Activated effector memory CD4-positive, alpha-beta T cell treated with anti-CD3 and anti-CD28 coated beads, Interleukin-2, amount 50 U/mL, for 16 hours (primary cell): ENCODE measurements around the gene WARS2.
"Not testable (repeated sequence)": the region's sequence is repeated elsewhere in the genome, so short reads cannot be mapped to it uniquely, and the experiment has no call there.

Experiments
- DNase-seq: peaks from one replicate; pipeline ENCODE4 v3.0.0-alpha.2; 2020

The WARS2 gene

GRCh38 chr1:119139403-119139802 lies 1.1 kb downstream of the WARS2 start:
- peak; percentile 67 for DNase-seq

GRCh38 chr1:119136401-119136800 lies 4.1 kb downstream of the WARS2 start:
- DNase-seq = no peak

GRCh38 chr1:119133987-119134386 lies 6.5 kb downstream of the WARS2 start:
- no peak for DNase-seq

- DNase-seq = no peak
Observed at GRCh38 chr1:119132179-119132578, 8.3 kb downstream of the WARS2 start.

- no peak for DNase-seq
Observed at GRCh38 chr1:119125874-119126273, 14.6 kb downstream of the WARS2 start.

- DNase-seq = no peak
Observed at GRCh38 chr1:119124764-119125163, 15.7 kb downstream of the WARS2 start.

- DNase-seq = not testable (repeated sequence)
Observed at GRCh38 chr1:119121872-119122271, 18.6 kb downstream of the WARS2 start.

GRCh38 chr1:119116725-119117124 lies 23.7 kb downstream of the WARS2 start:
- DNase-seq = no peak

GRCh38 chr1:119115736-119116135 lies 24.7 kb downstream of the WARS2 start:
- no peak for DNase-seq

GRCh38 chr1:119115311-119115710 lies 25.1 kb downstream of the WARS2 start:
- DNase-seq = no peak

- no peak for DNase-seq
Observed at GRCh38 chr1:119114786-119115185, 25.7 kb downstream of the WARS2 start.

- no peak for DNase-seq
Observed at GRCh38 chr1:119112791-119113190, 27.7 kb downstream of the WARS2 start.

- no peak for DNase-seq
Observed at GRCh38 chr1:119112244-119112643, 28.2 kb downstream of the WARS2 start.

GRCh38 chr1:119108988-119109387 lies 31.5 kb downstream of the WARS2 start:
- no peak for DNase-seq

- DNase-seq = no peak
Observed at GRCh38 chr1:119103764-119104163, 36.7 kb downstream of the WARS2 start.

GRCh38 chr1:119102051-119102450 lies 38.4 kb downstream of the WARS2 start:
- no peak for DNase-seq

GRCh38 chr1:119101563-119101962 lies 38.9 kb downstream of the WARS2 start:
- no peak for DNase-seq

- DNase-seq = no peak
Observed at GRCh38 chr1:119099775-119100174, 40.7 kb downstream of the WARS2 start.

- DNase-seq = no peak
Observed at GRCh38 chr1:119097380-119097779, 43.1 kb downstream of the WARS2 start.

GRCh38 chr1:119093721-119094120 lies 46.7 kb downstream of the WARS2 start:
- DNase-seq = no peak

- DNase-seq = no peak
Observed at GRCh38 chr1:119091618-119092017, 48.8 kb downstream of the WARS2 start.

GRCh38 chr1:119090250-119090649 lies 50.2 kb downstream of the WARS2 start:
- DNase-seq = no peak

- no peak for DNase-seq
Observed at GRCh38 chr1:119086830-119087229, 53.6 kb downstream of the WARS2 start.

GRCh38 chr1:119084798-119085197 lies 55.7 kb downstream of the WARS2 start:
- DNase-seq = no peak

- no peak for DNase-seq
Observed at GRCh38 chr1:119083980-119084379, 56.5 kb downstream of the WARS2 start.

GRCh38 chr1:119083479-119083878 lies 57.0 kb downstream of the WARS2 start:
- DNase-seq = no peak
